ENCODE data around the gene HNF1A. TPM values are rescaled to one million over a fixed set of nuclear protein-coding genes. Genes with fewer than 3 reads are reported as not detected.

HNF1A gene, protein sequence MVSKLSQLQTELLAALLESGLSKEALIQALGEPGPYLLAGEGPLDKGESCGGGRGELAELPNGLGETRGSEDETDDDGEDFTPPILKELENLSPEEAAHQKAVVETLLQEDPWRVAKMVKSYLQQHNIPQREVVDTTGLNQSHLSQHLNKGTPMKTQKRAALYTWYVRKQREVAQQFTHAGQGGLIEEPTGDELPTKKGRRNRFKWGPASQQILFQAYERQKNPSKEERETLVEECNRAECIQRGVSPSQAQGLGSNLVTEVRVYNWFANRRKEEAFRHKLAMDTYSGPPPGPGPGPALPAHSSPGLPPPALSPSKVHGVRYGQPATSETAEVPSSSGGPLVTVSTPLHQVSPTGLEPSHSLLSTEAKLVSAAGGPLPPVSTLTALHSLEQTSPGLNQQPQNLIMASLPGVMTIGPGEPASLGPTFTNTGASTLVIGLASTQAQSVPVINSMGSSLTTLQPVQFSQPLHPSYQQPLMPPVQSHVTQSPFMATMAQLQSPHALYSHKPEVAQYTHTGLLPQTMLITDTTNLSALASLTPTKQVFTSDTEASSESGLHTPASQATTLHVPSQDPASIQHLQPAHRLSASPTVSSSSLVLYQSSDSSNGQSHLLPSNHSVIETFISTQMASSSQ
- 0.16 TPM for total RNA-seq

DNA sequence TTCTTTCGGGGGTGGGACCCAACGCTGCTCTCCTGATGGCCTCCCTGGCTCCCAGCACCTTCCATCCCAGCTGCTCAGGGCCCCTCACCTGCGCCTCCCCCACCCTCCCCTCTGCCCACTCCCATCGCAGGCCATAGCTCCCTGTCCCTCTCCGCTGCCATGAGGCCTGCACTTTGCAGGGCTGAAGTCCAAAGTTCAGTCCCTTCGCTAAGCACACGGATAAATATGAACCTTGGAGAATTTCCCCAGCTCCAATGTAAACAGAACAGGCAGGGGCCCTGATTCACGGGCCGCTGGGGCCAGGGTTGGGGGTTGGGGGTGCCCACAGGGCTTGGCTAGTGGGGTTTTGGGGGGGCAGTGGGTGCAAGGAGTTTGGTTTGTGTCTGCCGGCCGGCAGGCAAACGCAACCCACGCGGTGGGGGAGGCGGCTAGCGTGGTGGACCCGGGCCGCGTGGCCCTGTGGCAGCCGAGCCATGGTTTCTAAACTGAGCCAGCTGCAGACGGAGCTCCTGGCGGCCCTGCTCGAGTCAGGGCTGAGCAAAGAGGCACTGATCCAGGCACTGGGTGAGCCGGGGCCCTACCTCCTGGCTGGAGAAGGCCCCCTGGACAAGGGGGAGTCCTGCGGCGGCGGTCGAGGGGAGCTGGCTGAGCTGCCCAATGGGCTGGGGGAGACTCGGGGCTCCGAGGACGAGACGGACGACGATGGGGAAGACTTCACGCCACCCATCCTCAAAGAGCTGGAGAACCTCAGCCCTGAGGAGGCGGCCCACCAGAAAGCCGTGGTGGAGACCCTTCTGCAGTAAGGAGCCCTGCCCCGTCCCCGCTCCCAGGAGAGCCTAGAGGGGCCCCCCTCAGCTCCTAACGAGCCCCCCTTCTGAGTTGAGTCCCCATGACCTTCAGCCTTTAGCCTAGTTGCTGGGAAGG, at the start of gene HNF1A:
Gene HNF1A (plus strand): TSS at position 248 of the 924 bp plus-strand sequence. CDS start 226 bp downstream, at position 474.

DNA sequence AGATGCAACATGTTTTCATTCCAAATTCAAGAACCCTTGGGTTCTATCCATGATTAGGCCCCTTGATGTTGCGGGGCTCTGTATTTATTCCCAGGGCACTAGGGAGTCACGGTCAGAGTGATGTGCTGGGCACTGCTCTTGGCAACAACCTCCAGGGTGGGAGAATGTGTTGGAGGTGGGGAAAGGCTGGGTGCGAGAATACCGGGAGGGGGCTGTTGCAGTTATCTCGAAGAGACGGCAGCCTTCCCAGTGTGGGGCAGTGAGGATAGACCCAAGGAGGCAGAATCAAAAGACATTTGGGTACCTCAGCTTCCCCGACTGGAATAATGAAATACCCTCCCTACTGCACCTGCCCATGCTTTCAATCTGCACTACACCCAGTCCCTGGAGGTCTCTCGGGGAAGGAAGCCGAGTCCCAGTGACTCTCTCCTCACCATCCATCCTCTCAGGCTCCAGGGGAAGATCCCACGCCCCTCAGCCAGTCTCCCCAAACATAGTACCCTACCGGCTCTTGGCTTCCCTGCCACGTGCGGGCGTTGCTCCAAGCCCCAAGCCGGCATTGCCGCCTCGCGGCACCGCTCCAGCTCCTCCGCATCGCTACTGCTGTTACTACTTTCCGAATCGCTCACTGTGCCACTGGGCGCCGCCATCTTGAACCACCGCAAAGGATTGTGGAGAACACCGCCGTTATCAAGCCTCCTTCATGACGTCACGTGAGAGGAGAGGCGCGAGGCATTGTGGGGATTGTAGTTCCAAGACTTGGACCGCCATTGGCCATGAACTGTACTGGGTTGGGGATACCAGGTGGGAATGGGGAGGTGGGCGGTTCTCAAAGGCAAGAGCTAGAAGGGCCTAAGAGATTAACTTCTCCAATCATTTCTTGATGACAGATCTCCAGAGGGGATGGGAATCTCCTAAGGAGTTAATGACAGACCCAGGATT, 37.8 kb downstream of the HNF1A start, which contains the start of gene C12orf43:
Gene C12orf43 (minus strand): TSS at position 663 of the 942 bp plus-strand sequence. CDS start 13 bp downstream, at position 650.

DNA sequence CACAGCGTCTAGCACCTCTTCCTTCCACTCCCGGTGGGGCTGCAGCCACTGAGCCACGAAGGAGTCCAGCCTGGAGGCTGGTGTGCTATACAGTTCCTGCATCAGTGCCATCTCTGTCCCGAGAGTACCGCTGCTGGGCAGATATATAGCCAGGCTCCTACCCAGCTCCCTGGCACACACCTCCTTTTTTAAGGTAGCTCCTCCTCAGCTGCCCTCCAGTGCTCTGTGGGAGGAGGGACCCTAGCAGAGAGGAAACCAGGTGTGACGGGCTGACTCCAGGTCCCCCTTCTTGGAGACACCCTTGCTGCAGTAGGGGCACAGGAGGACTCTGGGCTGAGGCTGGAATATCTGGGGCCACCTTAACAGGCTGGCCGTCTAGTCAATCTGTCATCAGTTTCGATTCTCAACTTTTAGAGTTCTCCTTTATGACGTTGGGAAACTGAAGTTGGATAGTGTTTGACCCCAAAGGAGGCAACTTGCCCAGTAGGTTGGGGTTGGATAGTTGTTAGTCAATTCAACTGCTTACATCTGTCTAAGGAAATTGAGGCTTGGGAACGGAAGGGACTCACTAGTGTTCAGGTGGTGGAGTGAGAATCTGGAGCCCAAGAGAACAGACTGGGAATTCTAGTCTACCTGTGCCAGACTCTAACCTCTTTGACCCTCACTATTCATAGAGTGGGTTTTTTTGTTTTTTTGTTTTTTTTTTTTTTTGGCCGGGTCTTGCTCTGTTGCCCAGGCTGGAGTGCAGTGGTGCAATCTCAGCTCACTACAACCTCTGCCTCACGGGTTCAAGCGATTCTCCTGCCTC, 60.7 kb downstream of the HNF1A start, which contains the start of gene OASL:
Gene OASL (minus strand): TSS at position 386 of the 808 bp plus-strand sequence. CDS start 275 bp downstream, at position 111.

Other genes starting within 250 kb of the HNF1A start
- gene SPPL3, start 74.2 kb upstream of the HNF1A start, total RNA-seq: 30.0 TPM
- 11.4 TPM for gene C12orf43, start 37.9 kb downstream of the HNF1A start, total RNA-seq
- gene OASL, start 60.7 kb downstream of the HNF1A start, total RNA-seq: 0.33 TPM
- 4.0 TPM for gene P2RX7, start 154.3 kb downstream of the HNF1A start, total RNA-seq
- gene P2RX4, start 231.6 kb downstream of the HNF1A start, total RNA-seq: 30.9 TPM